Loucy (cell line): ENCODE results near the gene ZBTB16.
A peak's percentile ranks its signal among the peaks of the same experiment; 100 is the strongest.

Source experiments
- H2AFZ ChIP-seq: fragments of 200-600 bp; sonication (generic); 2 replicates; pipeline ENCODE4 v1.6.0; 2016; ENCODE audit warnings: antibody characterized with exemption, mild to moderate bottlenecking, low read length, moderate library complexity
- H3F3A ChIP-seq: fragments of 200-600 bp; 2 replicates; pipeline ENCODE4 v1.6.0; 2016; ENCODE audit warnings: antibody characterized with exemption, low read depth, mild to moderate bottlenecking
- H3K27me3 ChIP-seq: fragments of 200-600 bp; sonication (generic); 2 replicates; pipeline ENCODE4 v1.6.1; 2014; ENCODE audit warnings: low read length, mild to moderate bottlenecking; ENCODE audit not compliant: insufficient read depth, poor library complexity, severe bottlenecking
- H3K36me3 ChIP-seq: fragments of 200-600 bp; sonication (generic); 2 replicates; pipeline ENCODE4 v1.6.1; 2016; ENCODE audit warnings: low read length; ENCODE audit not compliant: insufficient read depth
- H3K4me1 ChIP-seq: fragments of 200-600 bp; sonication (generic); 2 replicates; pipeline ENCODE4 v1.5.1; 2014; ENCODE audit warnings: low read length, mild to moderate bottlenecking; ENCODE audit not compliant: insufficient read depth, poor library complexity, severe bottlenecking
- H3K4me2 ChIP-seq: fragments of 200-600 bp; sonication (generic); 2 replicates; pipeline ENCODE4 v1.6.0; 2014; ENCODE audit warnings: antibody characterized with exemption, low read length, low read depth, mild to moderate bottlenecking; ENCODE audit not compliant: poor library complexity, severe bottlenecking
- H3K4me3 ChIP-seq: fragments of 200-600 bp; sonication (generic); 2 replicates; pipeline ENCODE4 v1.5.1; 2014; ENCODE audit warnings: low read length, mild to moderate bottlenecking, mixed read lengths; ENCODE audit not compliant: poor library complexity, severe bottlenecking
- H3K79me2 ChIP-seq: fragments of 200-600 bp; sonication (generic); 2 replicates; pipeline ENCODE4 v1.6.1; 2014; ENCODE audit warnings: low read length; ENCODE audit not compliant: insufficient read depth
- H3K9ac ChIP-seq: fragments of 200-600 bp; sonication (generic); 2 replicates; pipeline ENCODE4 v1.6.0; 2014; ENCODE audit warnings: mild to moderate bottlenecking, low read depth, low read length, moderate library complexity; ENCODE audit not compliant: poor library complexity, severe bottlenecking
- H3K9me2 ChIP-seq: fragments of 200-600 bp; sonication (generic); replicated peaks from 2 replicates; pipeline ENCODE4 v1.6.1; 2016; ENCODE audit warnings: low read depth, low read length, mixed read lengths
- H3K9me3 ChIP-seq: fragments of 200-600 bp; sonication (generic); 2 replicates; pipeline ENCODE4 v1.6.1; 2014; ENCODE audit warnings: mild to moderate bottlenecking, antibody characterized with exemption, low read length, low read depth; ENCODE audit not compliant: insufficient read depth
- H4K20me1 ChIP-seq: fragments of 200-600 bp; sonication (generic); 2 replicates; pipeline ENCODE4 v1.6.0; 2014; ENCODE audit warnings: antibody characterized with exemption, low read length, mild to moderate bottlenecking; ENCODE audit not compliant: insufficient read depth, poor library complexity, severe bottlenecking
- CTCF ChIP-seq: fragments of 200-600 bp; sonication (generic); conservative IDR thresholded peaks from 2 replicates; pipeline ENCODE4 v1.5.1; 2014; ENCODE audit warnings: mild to moderate bottlenecking, antibody characterized with exemption, low read length
- EZH2phosphoT487 ChIP-seq: fragments of 200-600 bp; IDR thresholded peaks from 2 replicates; pipeline ENCODE4 v1.6.1; 2018; ENCODE audit warnings: antibody characterized with exemption, mild to moderate bottlenecking, moderate library complexity, borderline replicate concordance

Gene ZBTB16

GRCh38 chr11:114105611-114106010 lies 46.1 kb downstream of the ZBTB16 start:
- Histone ChIP-seq H3K9me2 (no peaks in the 10 kb centered on the region), H3F3A (0 out of 2 replicates have a peak, but pooled peaks cover 3% of the 10 kb centered on the region), H3K27me3 (no peaks in the 10 kb centered on the region), H3K9me3 (no peaks in the 10 kb centered on the region), H3K4me3 (no peak overlapping the region), H2AFZ (no peak overlapping the region), H4K20me1 (no peaks in the 10 kb centered on the region), H3K79me2 (no peaks in the 10 kb centered on the region), H3K4me1 (peaks cover 78% of the 10 kb centered on the region), H3K4me2 (no peak overlapping the region), H3K9ac (peak overlapping the region; percentile 28), H3K36me3 (no peaks in the 10 kb centered on the region)
- TF ChIP-seq CTCF, result no peak
- no peak for TF ChIP-seq EZH2phosphoT487

- Histone ChIP-seq H3K4me2 (no peak overlapping the region), H3F3A (0 out of 2 replicates have a peak, but pooled peaks cover 3% of the 10 kb centered on the region), H4K20me1 (no peaks in the 10 kb centered on the region), H2AFZ (no peak overlapping the region), H3K79me2 (no peaks in the 10 kb centered on the region), H3K4me1 (peaks cover 81% of the 10 kb centered on the region), H3K9ac (peak overlapping the region; percentile 28), H3K36me3 (no peaks in the 10 kb centered on the region), H3K9me2 (no peaks in the 10 kb centered on the region), H3K9me3 (no peaks in the 10 kb centered on the region), H3K4me3 (no peak overlapping the region), H3K27me3 (no peaks in the 10 kb centered on the region)
- TF ChIP-seq EZH2phosphoT487, result no peak
- TF ChIP-seq CTCF, result no peak
These were observed 46.5 kb downstream of the ZBTB16 start for GRCh38 chr11:114106047-114106446.

DNA sequence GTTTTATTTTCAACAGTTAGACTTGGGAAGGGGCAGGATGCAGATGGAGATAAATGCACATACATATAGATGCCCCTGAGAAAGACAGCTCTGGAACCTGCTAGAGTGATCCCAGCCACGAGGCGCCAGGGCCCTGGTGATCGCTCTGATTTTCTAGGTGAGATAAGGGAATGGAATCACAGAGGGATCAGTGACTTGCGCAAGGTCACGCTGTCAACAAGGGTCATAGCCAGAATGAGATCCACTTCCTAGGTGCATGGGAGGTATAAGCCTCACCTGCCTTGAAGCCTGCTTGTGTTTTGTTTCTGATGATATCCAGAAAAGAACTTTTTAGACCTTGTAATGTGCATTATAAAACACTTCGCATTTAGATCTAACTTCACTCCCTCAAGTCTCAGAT lies 47.5 kb downstream of the ZBTB16 start:
- Histone ChIP-seq H3K4me3 (no peak overlapping the region), H3K9ac (no peak overlapping the region), H3K9me2 (no peaks in the 10 kb centered on the region), H3K9me3 (no peaks in the 10 kb centered on the region), H3K79me2 (no peaks in the 10 kb centered on the region), H3K27me3 (no peaks in the 10 kb centered on the region), H2AFZ (no peak overlapping the region), H3K36me3 (no peaks in the 10 kb centered on the region), H4K20me1 (no peaks in the 10 kb centered on the region), H3K4me2 (no peak overlapping the region), H3F3A (0 out of 2 replicates have a peak, but pooled peaks cover 3% of the 10 kb centered on the region), H3K4me1 (peaks cover 82% of the 10 kb centered on the region)
- TF ChIP-seq CTCF (no peak), EZH2phosphoT487 (no peak)
